CD4-positive, alpha-beta T cell treated with Interleukin-21 for 1 hour (primary cell): ENCODE data around the gene BICDL2.

ENCODE experiments used
- DNase-seq: peaks from one replicate; pipeline ENCODE4 v3.0.0-alpha.2; 2020

Gene BICDL2

GRCh38 chr16:2980227-2981176, 56.2 kb downstream of the BICDL2 start, which contains the start of gene PKMYT1:
TSS of gene PKMYT1 (minus strand) at chr16:2980446. CDS start at chr16:2979657, 789 bp downstream.
- peak; percentile 94 for DNase-seq

DNA sequence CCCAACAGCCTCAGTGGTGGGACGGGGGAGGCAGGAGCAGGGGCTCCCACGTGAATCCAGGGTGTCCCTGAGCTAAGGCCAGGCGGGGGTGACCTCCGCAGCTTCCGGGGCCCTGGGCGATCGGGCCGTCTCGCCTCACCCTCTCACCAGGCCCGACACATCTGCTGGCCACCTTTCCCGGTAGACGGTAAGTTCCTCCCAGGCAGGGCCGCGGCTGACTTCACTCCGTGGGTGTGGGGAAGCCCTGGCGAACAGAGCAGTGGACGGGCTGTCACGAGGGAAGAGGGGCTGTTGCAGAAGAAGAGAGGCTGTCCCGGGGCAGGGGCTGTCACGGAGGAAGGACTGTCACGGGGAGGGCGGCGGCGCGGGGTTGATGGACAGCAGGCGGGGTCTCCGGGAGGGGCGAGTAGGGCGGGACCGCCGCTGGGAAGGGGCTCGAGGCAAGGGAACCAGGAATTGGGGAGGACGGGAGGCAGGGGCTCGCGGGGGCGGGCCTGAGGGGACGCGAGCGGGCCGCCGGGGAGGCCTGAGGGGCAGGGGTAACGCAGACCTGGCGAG, 57.0 kb downstream of the BICDL2 start:
- no peak for DNase-seq
